Liver (tissue), 9 donors: Measurements from ENCODE around the gene APOL4. TPM values are rescaled to one million over a fixed set of nuclear protein-coding genes. Genes with fewer than 3 reads are reported as not detected.

ENCODE experiments used
- DNase-seq: peaks from one replicate; pipeline ENCODE4 v3.0.0-alpha.2; 2017; ENCODE audit warnings: low spot score
- H3K27ac ChIP-seq, 2 donors: one replicate each; pipeline ENCODE4 v1.7.0; 2013; ENCODE audit warnings: inconsistent platforms in 2 of 2, low read length in 2 of 2, control low read depth in 1 of 2, low read depth in 1 of 2, mild to moderate bottlenecking in 1 of 2
- H3K27me3 ChIP-seq, 4 donors: one replicate each; pipeline versions ENCODE4 v1.6.1 to v1.7.0; 2013; ENCODE audit warnings: low read length in 3 of 4, inconsistent platforms in 1 of 4, mild to moderate bottlenecking in 1 of 4, moderate library complexity in 1 of 4; ENCODE audit not compliant: control insufficient read depth in 4 of 4, insufficient read depth in 4 of 4
- H3K36me3 ChIP-seq, 4 donors: one replicate each; pipeline versions ENCODE4 v1.6.1 to v1.7.0; 2013; ENCODE audit warnings: low read length in 3 of 4, mild to moderate bottlenecking in 3 of 4, low read depth in 1 of 4, moderate library complexity in 1 of 4; ENCODE audit not compliant: control insufficient read depth in 4 of 4, insufficient read depth in 3 of 4
- H3K4me1 ChIP-seq, 4 donors: one replicate each; pipeline versions ENCODE4 v1.6.1 to v1.7.0; 2013; ENCODE audit warnings: low read length in 3 of 4, mild to moderate bottlenecking in 3 of 4, moderate library complexity in 1 of 4; ENCODE audit not compliant: control insufficient read depth in 4 of 4, insufficient read depth in 4 of 4
- H3K4me3 ChIP-seq, 3 donors: one replicate each; pipeline versions ENCODE4 v1.6.1 to v1.7.0; 2013; ENCODE audit warnings: low read length in 3 of 3, control low read depth in 1 of 3, low read depth in 1 of 3, mild to moderate bottlenecking in 1 of 3
- H3K9ac ChIP-seq, 2 donors: one replicate each; pipeline ENCODE4 v1.7.0; 2013; ENCODE audit warnings: low read length in 2 of 2, mild to moderate bottlenecking in 2 of 2, moderate library complexity in 2 of 2, control low read depth in 1 of 2, low read depth in 1 of 2
- H3K9me3 ChIP-seq, 4 donors: one replicate each; pipeline versions ENCODE4 v1.6.1 to v1.7.0; 2013; ENCODE audit warnings: low read length in 3 of 4; ENCODE audit not compliant: control insufficient read depth in 4 of 4
- EGR1 ChIP-seq, 2 donors: IDR thresholded peaks; 2 replicates each; pipeline ENCODE4 v1.6.1; 2016 to 2018; ENCODE audit warnings: antibody characterized with exemption in 2 of 2, low read depth in 2 of 2
- FOXA1 ChIP-seq: IDR thresholded peaks from 2 replicates; pipeline ENCODE4 v1.6.1; 2016; ENCODE audit warnings: antibody characterized with exemption
- FOXA2 ChIP-seq: IDR thresholded peaks from 2 replicates; pipeline ENCODE4 v1.6.1; 2016; ENCODE audit warnings: antibody characterized with exemption
- GABPA ChIP-seq, 2 donors: IDR thresholded peaks in 1 of 2; conservative IDR thresholded peaks in 1 of 2; 2 replicates each; pipeline ENCODE4 v1.6.1; 2016; ENCODE audit warnings: antibody characterized with exemption in 2 of 2, mild to moderate bottlenecking in 1 of 2, moderate library complexity in 1 of 2
- HNF4A ChIP-seq, 2 donors: conservative IDR thresholded peaks; 2 replicates each; pipeline ENCODE4 v1.6.1; 2016; ENCODE audit warnings: antibody characterized with exemption in 2 of 2, mild to moderate bottlenecking in 2 of 2
- HNF4G ChIP-seq: IDR thresholded peaks from 2 replicates; pipeline ENCODE4 v1.6.1; 2016; ENCODE audit warnings: antibody characterized with exemption
- JUND ChIP-seq, 2 donors: IDR thresholded peaks; 2 replicates each; pipeline ENCODE4 v1.6.1; 2016; ENCODE audit warnings: antibody characterized with exemption in 2 of 2
- NR2F2 ChIP-seq: IDR thresholded peaks from 2 replicates; pipeline ENCODE4 v1.6.1; 2016; ENCODE audit warnings: antibody characterized with exemption
- RAD21 ChIP-seq, 2 donors: IDR thresholded peaks; 2 replicates each; pipeline ENCODE4 v1.6.1; 2016; ENCODE audit warnings: antibody characterized with exemption in 2 of 2, mild to moderate bottlenecking in 2 of 2
- RXRA ChIP-seq, 2 donors: IDR thresholded peaks; 2 replicates each; pipeline ENCODE4 v1.6.1; 2017 to 2018; ENCODE audit warnings: antibody characterized with exemption in 2 of 2, mild to moderate bottlenecking in 1 of 2
- SP1 ChIP-seq: IDR thresholded peaks from 2 replicates; pipeline ENCODE4 v1.6.1; 2018; ENCODE audit warnings: antibody characterized with exemption, mild to moderate bottlenecking
- TAF1 ChIP-seq: conservative IDR thresholded peaks from 2 replicates; pipeline ENCODE4 v1.6.1; 2016; ENCODE audit warnings: antibody characterized with exemption, mild to moderate bottlenecking
- YY1 ChIP-seq: IDR thresholded peaks from 2 replicates; pipeline ENCODE4 v1.6.1; 2016; ENCODE audit warnings: antibody characterized with exemption, mild to moderate bottlenecking
- WGBS: extraction: QIAGEN DNeasy Blood & Tissue Kit; methylation state at CpG from one replicate; pipeline ENCODE4 v1.1.7; 2013; 5-methylcytosine and 5-hydroxymethylcytosine counted together
- polyA plus RNA-seq, 2 donors: library from polyadenylated mRNA; stranded (reverse) in 1 of 2; unstranded in 1 of 2; fragments of 200-250 nt in 1 of 2; fragments of >200 nt in 1 of 2; fragmentation: Nextera tagmentation in 1 of 2; extraction: Ambion mirVana in 1 of 2; gene quantifications; one replicate each; pipeline versions ENCODE4 v1.2.1 to v1.2.3, GENCODE V29; 2013 to 2015
- total RNA-seq, 2 donors: library from RNA; depleted of rRNA; stranded (reverse); fragments of >200 nt; gene quantifications; one replicate each; pipeline ENCODE4 v1.2.3, GENCODE V29; 2014
- TF ChIP-seq, protein P1 (sequence below): IDR thresholded peaks from 2 replicates; pipeline ENCODE4 v1.6.1; 2016; ENCODE audit warnings: antibody characterized with exemption
- TF ChIP-seq, protein P2 (sequence below): fragments of 150-350 bp; IDR thresholded peaks from 2 replicates; pipeline ENCODE4 v1.5.1; 2017; ENCODE audit warnings: improper control_type of control experiment, low read depth, low read length; ENCODE audit not compliant: missing input control
- TF ChIP-seq, protein P3 (sequence below): IDR thresholded peaks from 2 replicates; pipeline ENCODE4 v1.6.1; 2016; ENCODE audit warnings: antibody characterized with exemption
- TF ChIP-seq, protein P4 (sequence below): IDR thresholded peaks from 2 replicates; pipeline ENCODE4 v1.6.1; 2016; ENCODE audit warnings: antibody characterized with exemption
- TF ChIP-seq, protein P5 (sequence below): IDR thresholded peaks from 2 replicates; pipeline ENCODE4 v1.6.1; 2016; ENCODE audit warnings: antibody characterized with exemption, mild to moderate bottlenecking
- donor health status: healthy.
- donor health status: healthy.
- donor health status: healthy.
- donor health status: healthy.
- donor health status: healthy.

APOL4 gene
- total and polyA plus RNA-seq, 4 donors = 0.59 to 2.3 (median 1.8) TPM

DNA sequence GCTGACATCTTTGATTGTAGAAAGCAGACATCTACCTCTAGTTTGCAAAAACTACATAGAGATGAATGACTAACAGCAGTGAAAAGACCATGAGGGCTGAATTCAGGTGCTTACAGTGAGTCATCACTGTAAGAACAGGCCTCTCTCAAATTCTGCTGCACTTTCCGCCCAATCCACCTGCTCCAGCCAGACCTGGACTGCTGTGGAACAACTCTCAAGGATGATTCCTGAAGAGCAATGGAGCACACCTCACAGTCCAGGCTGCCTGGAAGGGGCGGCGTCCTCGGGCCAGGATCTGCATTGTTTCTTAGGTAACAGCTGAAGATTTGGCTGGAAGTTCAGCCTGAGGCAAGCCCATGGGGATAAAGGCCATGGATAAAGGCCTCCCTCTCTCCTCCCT is 22.6 kb upstream of the APOL4 start:
- DNase-seq = no peak
- no peak for TF ChIP-seq FOXA2
- no peak for TF ChIP-seq NR2F2
- TF ChIP-seq SP1 = no peak
- TF ChIP-seq, protein P1, sequence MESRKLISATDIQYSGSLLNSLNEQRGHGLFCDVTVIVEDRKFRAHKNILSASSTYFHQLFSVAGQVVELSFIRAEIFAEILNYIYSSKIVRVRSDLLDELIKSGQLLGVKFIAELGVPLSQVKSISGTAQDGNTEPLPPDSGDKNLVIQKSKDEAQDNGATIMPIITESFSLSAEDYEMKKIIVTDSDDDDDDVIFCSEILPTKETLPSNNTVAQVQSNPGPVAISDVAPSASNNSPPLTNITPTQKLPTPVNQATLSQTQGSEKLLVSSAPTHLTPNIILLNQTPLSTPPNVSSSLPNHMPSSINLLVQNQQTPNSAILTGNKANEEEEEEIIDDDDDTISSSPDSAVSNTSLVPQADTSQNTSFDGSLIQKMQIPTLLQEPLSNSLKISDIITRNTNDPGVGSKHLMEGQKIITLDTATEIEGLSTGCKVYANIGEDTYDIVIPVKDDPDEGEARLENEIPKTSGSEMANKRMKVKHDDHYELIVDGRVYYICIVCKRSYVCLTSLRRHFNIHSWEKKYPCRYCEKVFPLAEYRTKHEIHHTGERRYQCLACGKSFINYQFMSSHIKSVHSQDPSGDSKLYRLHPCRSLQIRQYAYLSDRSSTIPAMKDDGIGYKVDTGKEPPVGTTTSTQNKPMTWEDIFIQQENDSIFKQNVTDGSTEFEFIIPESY = no peak
- no peak for TF ChIP-seq RAD21 (IDR thresholded peaks at IDR 0.05)
- TF ChIP-seq, protein P2, sequence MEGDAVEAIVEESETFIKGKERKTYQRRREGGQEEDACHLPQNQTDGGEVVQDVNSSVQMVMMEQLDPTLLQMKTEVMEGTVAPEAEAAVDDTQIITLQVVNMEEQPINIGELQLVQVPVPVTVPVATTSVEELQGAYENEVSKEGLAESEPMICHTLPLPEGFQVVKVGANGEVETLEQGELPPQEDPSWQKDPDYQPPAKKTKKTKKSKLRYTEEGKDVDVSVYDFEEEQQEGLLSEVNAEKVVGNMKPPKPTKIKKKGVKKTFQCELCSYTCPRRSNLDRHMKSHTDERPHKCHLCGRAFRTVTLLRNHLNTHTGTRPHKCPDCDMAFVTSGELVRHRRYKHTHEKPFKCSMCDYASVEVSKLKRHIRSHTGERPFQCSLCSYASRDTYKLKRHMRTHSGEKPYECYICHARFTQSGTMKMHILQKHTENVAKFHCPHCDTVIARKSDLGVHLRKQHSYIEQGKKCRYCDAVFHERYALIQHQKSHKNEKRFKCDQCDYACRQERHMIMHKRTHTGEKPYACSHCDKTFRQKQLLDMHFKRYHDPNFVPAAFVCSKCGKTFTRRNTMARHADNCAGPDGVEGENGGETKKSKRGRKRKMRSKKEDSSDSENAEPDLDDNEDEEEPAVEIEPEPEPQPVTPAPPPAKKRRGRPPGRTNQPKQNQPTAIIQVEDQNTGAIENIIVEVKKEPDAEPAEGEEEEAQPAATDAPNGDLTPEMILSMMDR = no peak
- TF ChIP-seq TAF1 = no peak
- TF ChIP-seq, protein P3, sequence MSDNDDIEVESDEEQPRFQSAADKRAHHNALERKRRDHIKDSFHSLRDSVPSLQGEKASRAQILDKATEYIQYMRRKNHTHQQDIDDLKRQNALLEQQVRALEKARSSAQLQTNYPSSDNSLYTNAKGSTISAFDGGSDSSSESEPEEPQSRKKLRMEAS = no peak
- TF ChIP-seq, protein P4, sequence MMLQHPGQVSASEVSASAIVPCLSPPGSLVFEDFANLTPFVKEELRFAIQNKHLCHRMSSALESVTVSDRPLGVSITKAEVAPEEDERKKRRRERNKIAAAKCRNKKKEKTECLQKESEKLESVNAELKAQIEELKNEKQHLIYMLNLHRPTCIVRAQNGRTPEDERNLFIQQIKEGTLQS = no peak
- no peak for TF ChIP-seq RXRA (IDR thresholded peaks at IDR 0.05)
- TF ChIP-seq GABPA (IDR thresholded peaks at IDR 0.05 in 1 of 2, conservative IDR thresholded peaks at IDR 0.05 in 1 of 2) = no peak
- no peak for TF ChIP-seq HNF4G
- no peak for TF ChIP-seq FOXA1
- no peak for TF ChIP-seq HNF4A (conservative IDR thresholded peaks at IDR 0.05)
- no peak for TF ChIP-seq JUND (IDR thresholded peaks at IDR 0.05)
- TF ChIP-seq YY1 = no peak
- no peak for TF ChIP-seq EGR1 (IDR thresholded peaks at IDR 0.05; ENCODE audit: low read depth in 2 of 2)
- TF ChIP-seq, protein P5, sequence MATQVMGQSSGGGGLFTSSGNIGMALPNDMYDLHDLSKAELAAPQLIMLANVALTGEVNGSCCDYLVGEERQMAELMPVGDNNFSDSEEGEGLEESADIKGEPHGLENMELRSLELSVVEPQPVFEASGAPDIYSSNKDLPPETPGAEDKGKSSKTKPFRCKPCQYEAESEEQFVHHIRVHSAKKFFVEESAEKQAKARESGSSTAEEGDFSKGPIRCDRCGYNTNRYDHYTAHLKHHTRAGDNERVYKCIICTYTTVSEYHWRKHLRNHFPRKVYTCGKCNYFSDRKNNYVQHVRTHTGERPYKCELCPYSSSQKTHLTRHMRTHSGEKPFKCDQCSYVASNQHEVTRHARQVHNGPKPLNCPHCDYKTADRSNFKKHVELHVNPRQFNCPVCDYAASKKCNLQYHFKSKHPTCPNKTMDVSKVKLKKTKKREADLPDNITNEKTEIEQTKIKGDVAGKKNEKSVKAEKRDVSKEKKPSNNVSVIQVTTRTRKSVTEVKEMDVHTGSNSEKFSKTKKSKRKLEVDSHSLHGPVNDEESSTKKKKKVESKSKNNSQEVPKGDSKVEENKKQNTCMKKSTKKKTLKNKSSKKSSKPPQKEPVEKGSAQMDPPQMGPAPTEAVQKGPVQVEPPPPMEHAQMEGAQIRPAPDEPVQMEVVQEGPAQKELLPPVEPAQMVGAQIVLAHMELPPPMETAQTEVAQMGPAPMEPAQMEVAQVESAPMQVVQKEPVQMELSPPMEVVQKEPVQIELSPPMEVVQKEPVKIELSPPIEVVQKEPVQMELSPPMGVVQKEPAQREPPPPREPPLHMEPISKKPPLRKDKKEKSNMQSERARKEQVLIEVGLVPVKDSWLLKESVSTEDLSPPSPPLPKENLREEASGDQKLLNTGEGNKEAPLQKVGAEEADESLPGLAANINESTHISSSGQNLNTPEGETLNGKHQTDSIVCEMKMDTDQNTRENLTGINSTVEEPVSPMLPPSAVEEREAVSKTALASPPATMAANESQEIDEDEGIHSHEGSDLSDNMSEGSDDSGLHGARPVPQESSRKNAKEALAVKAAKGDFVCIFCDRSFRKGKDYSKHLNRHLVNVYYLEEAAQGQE = no peak
- H3K4me1 ChIP-seq = peaks cover 0 to 7% (median 2%) of the 10 kb centered on the region in 4 donors
- H3K4me3 ChIP-seq = no peak overlapping the region
- H3K27ac ChIP-seq = no peak overlapping the region
- H3K36me3 ChIP-seq = peaks cover 6 to 19% (median 12%) of the 10 kb centered on the region in 4 donors
- no peaks in the 10 kb centered on the region for H3K27me3 ChIP-seq
- WGBS = 92% methylated on average over 4 of the region's 4 CpGs
- no peaks in the 10 kb centered on the region for H3K9me3 ChIP-seq
- no peak overlapping the region for H3K9ac ChIP-seq
